Body of pancreas (tissue), 4 donors: ENCODE data around the gene ARPC1A.
"Not testable (repeated sequence)": the region's sequence is repeated elsewhere in the genome, so short reads cannot be mapped to it uniquely, and the experiment has no call there.

Experiments
- CTCF ChIP-seq, 7 experiments: fragments of 450-650 bp in 4 of 7; fragments of 200-600 bp in 3 of 7; sonication (generic) in 3 of 7; IDR thresholded peaks; one replicate each; pipeline ENCODE4 v1.5.1; 2016 to 2019; ENCODE audit warnings: antibody characterized with exemption in 7 of 7
- POLR2A ChIP-seq, 3 donors: fragments of 450-650 bp; IDR thresholded peaks; one replicate each; pipeline ENCODE4 v1.6.1; 2016; ENCODE audit warnings: antibody characterized with exemption in 3 of 3, mild to moderate bottlenecking in 2 of 3

GRCh38 chr7:99379693-99380031, 54.0 kb downstream of the ARPC1A start:
- TF ChIP-seq POLR2A, CTCF (IDR thresholded peaks at IDR 0.05): not testable (repeated sequence)
